Nephron (organoid): ENCODE measurements around the gene NT5DC1.

Experiments
- H3K27ac Mint-ChIP-seq, 3 experiments: 2 replicates each; pipeline ENCODE4 v1.8.0; 2020; ENCODE audit warnings: mixed read lengths in 3 of 3, mild to moderate bottlenecking in 2 of 3, moderate library complexity in 1 of 3
- H3K27me3 Mint-ChIP-seq: 2 replicates; pipeline ENCODE4 v1.8.0; 2021; ENCODE audit warnings: low read depth, mild to moderate bottlenecking, moderate library complexity, mixed read lengths
- H3K36me3 Mint-ChIP-seq: 2 replicates; pipeline ENCODE4 v1.8.0; 2020; ENCODE audit warnings: low read depth, mixed read lengths
- H3K4me1 Mint-ChIP-seq: 2 replicates; pipeline ENCODE4 v1.8.0; 2020; ENCODE audit warnings: mixed read lengths
- H3K4me3 Mint-ChIP-seq, 3 experiments: 2 replicates each; pipeline ENCODE4 v1.8.0; 2020; ENCODE audit warnings: mild to moderate bottlenecking in 3 of 3, mixed read lengths in 3 of 3, moderate library complexity in 2 of 3
- H3K9me3 Mint-ChIP-seq: 2 replicates; pipeline ENCODE4 v1.8.0; 2020; ENCODE audit warnings: mixed read lengths
- TF ChIP-seq, protein P1 (sequence below), 3 experiments: fragments of 200-600 bp; sonication (generic); IDR thresholded peaks; one replicate each; pipeline ENCODE4 v1.5.0; 2021; ENCODE audit warnings: antibody characterized with exemption in 3 of 3; ENCODE audit not compliant: unreplicated experiment in 3 of 3

NT5DC1 gene

DNA sequence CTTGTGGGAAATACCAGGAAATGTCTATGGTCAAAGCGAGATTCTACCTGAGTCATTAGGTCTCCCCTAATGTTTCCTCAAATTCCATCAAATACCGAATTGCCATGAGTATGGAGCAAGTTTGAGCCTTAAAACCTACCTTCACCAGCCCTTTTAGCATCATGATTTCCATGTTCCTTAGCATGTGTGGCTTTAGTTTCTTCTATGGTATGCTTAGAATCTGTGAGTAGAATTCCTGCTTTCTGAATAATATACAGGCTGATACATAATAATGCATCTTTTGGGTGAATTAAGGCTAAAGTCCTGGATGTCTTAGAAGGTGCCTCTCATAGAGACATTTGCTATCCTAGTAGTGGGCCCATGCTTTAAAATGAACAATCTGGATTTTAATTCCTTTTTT, 121.3 kb downstream of the NT5DC1 start:
- Mint-ChIP-seq H3K9me3 (no peaks in the 10 kb centered on the region), H3K4me1 (no peaks in the 10 kb centered on the region), H3K4me3 (no peak overlapping the region), H3K36me3 (no peaks in the 10 kb centered on the region), H3K27ac (no peak overlapping the region), H3K27me3 (no peaks in the 10 kb centered on the region)
- TF ChIP-seq, protein P1, sequence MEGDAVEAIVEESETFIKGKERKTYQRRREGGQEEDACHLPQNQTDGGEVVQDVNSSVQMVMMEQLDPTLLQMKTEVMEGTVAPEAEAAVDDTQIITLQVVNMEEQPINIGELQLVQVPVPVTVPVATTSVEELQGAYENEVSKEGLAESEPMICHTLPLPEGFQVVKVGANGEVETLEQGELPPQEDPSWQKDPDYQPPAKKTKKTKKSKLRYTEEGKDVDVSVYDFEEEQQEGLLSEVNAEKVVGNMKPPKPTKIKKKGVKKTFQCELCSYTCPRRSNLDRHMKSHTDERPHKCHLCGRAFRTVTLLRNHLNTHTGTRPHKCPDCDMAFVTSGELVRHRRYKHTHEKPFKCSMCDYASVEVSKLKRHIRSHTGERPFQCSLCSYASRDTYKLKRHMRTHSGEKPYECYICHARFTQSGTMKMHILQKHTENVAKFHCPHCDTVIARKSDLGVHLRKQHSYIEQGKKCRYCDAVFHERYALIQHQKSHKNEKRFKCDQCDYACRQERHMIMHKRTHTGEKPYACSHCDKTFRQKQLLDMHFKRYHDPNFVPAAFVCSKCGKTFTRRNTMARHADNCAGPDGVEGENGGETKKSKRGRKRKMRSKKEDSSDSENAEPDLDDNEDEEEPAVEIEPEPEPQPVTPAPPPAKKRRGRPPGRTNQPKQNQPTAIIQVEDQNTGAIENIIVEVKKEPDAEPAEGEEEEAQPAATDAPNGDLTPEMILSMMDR (IDR thresholded peaks at IDR 0.05; ENCODE audit: unreplicated experiment in 3 of 3), result no peak

GRCh38 chr6:116223355-116223754, 122.7 kb downstream of the NT5DC1 start:
- H3K4me3 Mint-ChIP-seq, result no peak overlapping the region

GRCh38 chr6:116229287-116229913, 128.7 kb downstream of the NT5DC1 start:
- Mint-ChIP-seq H3K27me3 (no peaks in the 10 kb centered on the region), H3K9me3 (no peaks in the 10 kb centered on the region), H3K36me3 (no peaks in the 10 kb centered on the region), H3K4me3 (peak overlapping the region; percentile 31 to 61 (median 54)), H3K4me1 (no peaks in the 10 kb centered on the region), H3K27ac (peak overlapping the region in 1 of 3 experiments; percentile 56)
- TF ChIP-seq, protein P1 (IDR thresholded peaks at IDR 0.05; ENCODE audit: unreplicated experiment in 3 of 3), result no peak

More at GRCh38 chr6:116223355-116223754, 122.7 kb downstream of the NT5DC1 start:
- Mint-ChIP-seq H3K36me3 (no peaks in the 10 kb centered on the region), H3K27me3 (no peaks in the 10 kb centered on the region), H3K9me3 (no peaks in the 10 kb centered on the region), H3K4me1 (no peaks in the 10 kb centered on the region), H3K27ac (no peak overlapping the region)
- TF ChIP-seq, protein P1 (IDR thresholded peaks at IDR 0.05; ENCODE audit: unreplicated experiment in 3 of 3), result no peak

DNA sequence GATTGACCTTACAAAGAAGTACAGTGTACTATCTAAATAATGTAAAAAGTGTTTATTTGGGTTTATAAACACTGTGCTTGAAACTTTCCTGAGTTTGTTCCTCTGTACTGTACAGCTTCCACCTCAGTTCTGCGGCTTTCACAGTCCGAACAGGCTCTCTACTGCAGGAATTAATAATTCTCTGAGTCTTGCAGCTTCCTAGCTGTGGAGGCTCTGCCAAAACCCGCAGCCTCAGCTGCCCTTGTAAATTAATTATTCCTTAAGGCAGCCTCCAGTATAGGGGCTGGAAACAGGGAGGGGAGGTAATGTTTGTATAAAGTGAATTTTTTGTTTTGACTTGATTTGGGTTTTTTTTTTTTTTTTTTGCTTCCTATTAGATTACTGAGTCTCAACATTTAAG, 134.0 kb downstream of the NT5DC1 start:
- TF ChIP-seq, protein P1 (IDR thresholded peaks at IDR 0.05; ENCODE audit: unreplicated experiment in 3 of 3), result no peak
- H3K4me3 Mint-ChIP-seq, result no peak overlapping the region
- peak overlapping the region in 1 of 3 experiments; percentile 41 for H3K27ac Mint-ChIP-seq
- no peaks in the 10 kb centered on the region for H3K27me3 Mint-ChIP-seq
- no peaks in the 10 kb centered on the region for H3K9me3 Mint-ChIP-seq
- H3K4me1 Mint-ChIP-seq, result no peaks in the 10 kb centered on the region
- H3K36me3 Mint-ChIP-seq, result peaks cover 2% of the 10 kb centered on the region

- no peaks in the 10 kb centered on the region for H3K27me3 Mint-ChIP-seq
- no peaks in the 10 kb centered on the region for H3K9me3 Mint-ChIP-seq
- H3K4me1 Mint-ChIP-seq, result no peaks in the 10 kb centered on the region
- TF ChIP-seq, protein P1 (IDR thresholded peaks at IDR 0.05; ENCODE audit: unreplicated experiment in 3 of 3), result no peak
- H3K36me3 Mint-ChIP-seq, result peaks cover 11% of the 10 kb centered on the region
- no peak overlapping the region for H3K27ac Mint-ChIP-seq
- H3K4me3 Mint-ChIP-seq, result no peak overlapping the region
Measured at GRCh38 chr6:116238083-116238482, 137.4 kb downstream of the NT5DC1 start.

DNA sequence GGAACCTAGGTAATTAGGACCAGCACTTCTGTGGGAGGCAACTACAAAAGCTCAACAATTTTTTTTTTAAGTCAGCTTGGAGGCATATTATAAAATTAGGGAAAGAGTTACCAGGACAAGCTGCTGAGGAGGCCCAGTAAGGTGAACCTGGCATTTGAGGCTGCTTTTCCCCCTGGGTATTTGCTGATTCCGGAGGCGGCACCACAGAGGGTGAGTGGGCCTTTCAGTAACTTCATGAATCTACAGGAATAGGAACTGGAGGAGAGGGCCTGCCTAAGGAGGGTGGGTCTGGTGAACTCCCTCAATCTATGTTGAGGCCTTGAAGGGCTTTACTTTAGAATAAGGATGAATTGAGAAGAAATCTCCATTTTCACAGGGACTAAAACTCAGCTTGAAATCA, 138.6 kb downstream of the NT5DC1 start:
- Mint-ChIP-seq H3K4me3 (no peak overlapping the region), H3K27ac (no peak overlapping the region), H3K36me3 (peaks cover 11% of the 10 kb centered on the region), H3K4me1 (no peaks in the 10 kb centered on the region), H3K9me3 (no peaks in the 10 kb centered on the region), H3K27me3 (no peaks in the 10 kb centered on the region)
- TF ChIP-seq, protein P1 (IDR thresholded peaks at IDR 0.05; ENCODE audit: unreplicated experiment in 3 of 3), result no peak
